ENCODE measurements around the gene CDK13. TPM values are rescaled to one million over a fixed set of nuclear protein-coding genes. Genes with fewer than 3 reads are reported as not detected.

CDK13 gene
- total RNA-seq, 1 experiment from 2014 or later = 52.2 TPM

GRCh38 chr7:40003597-40003996, 53.5 kb downstream of the CDK13 start:
- Histone ChIP-seq H3K56ac (ENCODE audit: insufficient read length, low read depth, low read length) (no peak overlapping the region), H4K91ac (ENCODE audit: insufficient read length, low read depth, low read length) (no peak overlapping the region), H3T11ph (ENCODE audit: low read length) (no peak overlapping the region), H3K79me1 (ENCODE audit: insufficient read depth, low read depth, low read length, poor library complexity, severe bottlenecking) (no peaks in the 10 kb centered on the region), H4K8ac (replicated peaks; ENCODE audit: insufficient read length, low read depth, low read length) (no peak overlapping the region), H3K9ac (ENCODE audit: extremely low read depth, insufficient read length, low read length) (no peak overlapping the region), H2BK20ac (ENCODE audit: low read depth, low read length, poor library complexity, severe bottlenecking) (no peak overlapping the region), H3K27me3 (ENCODE audit: insufficient read depth, low read length) (no peaks in the 10 kb centered on the region), H3K4ac (ENCODE audit: low read depth, low read length) (no peak overlapping the region), H3K4me2 (ENCODE audit: insufficient read depth, insufficient read length, low read length) (no peak overlapping the region), H2AK5ac (ENCODE audit: insufficient read length, low read length) (no peak overlapping the region), H4K5ac (ENCODE audit: insufficient read length, low read depth, low read length) (no peak overlapping the region), H2BK120ac (ENCODE audit: low read depth, low read length, poor library complexity, severe bottlenecking) (no peak overlapping the region), H2BK5ac (ENCODE audit: insufficient read length, low read length) (no peak overlapping the region), H3K23ac (ENCODE audit: insufficient read length, low read depth, low read length) (no peak overlapping the region), H3K4me1 (ENCODE audit: insufficient read depth, low read length) (peaks cover 2% of the 10 kb centered on the region; the same call in 1 of the 2 replicates), H4K20me1 (ENCODE audit: control insufficient read depth, insufficient read depth, insufficient read length) (no peaks in the 10 kb centered on the region), H2BK15ac (ENCODE audit: low read depth, low read length) (no peak overlapping the region), H3K14ac (ENCODE audit: insufficient read depth, low read length) (no peak overlapping the region), H3K23me2 (ENCODE audit: insufficient read length, low read depth, low read length, poor library complexity, severe bottlenecking) (no peaks in the 10 kb centered on the region), H2BK12ac (ENCODE audit: insufficient read length, low read depth, low read length) (no peak overlapping the region), H3K18ac (ENCODE audit: insufficient read length, low read depth, low read length) (no peak overlapping the region), H2AFZ (ENCODE audit: low read length) (no peak overlapping the region), H3K9me3 (ENCODE audit: control insufficient read depth, low read depth, low read length) (no peaks in the 10 kb centered on the region), H3K27ac (ENCODE audit: insufficient read length, low read depth, low read length) (no peak overlapping the region), H3K79me2 (ENCODE audit: insufficient read depth, low read length) (no peaks in the 10 kb centered on the region)
- no peak for TF ChIP-seq CTCF (conservative IDR thresholded peaks at IDR 0.05)
- no CpG with 5 or more reads among the region's 4 CpGs for WGBS (ENCODE audit: extremely low coverage, insufficient read length, low lambda C conversion rate)
- no peak overlapping the region for H3K4me3 Mint-ChIP-seq
- no peak for DNase-seq
- peak overlapping the region in 1 of 3 experiments; percentile 54; a peak in 2 of 7 replicates for H3K27ac Mint-ChIP-seq
- peaks cover 12 to 21% of the 10 kb centered on the region in 2 experiments for H3K4me1 Mint-ChIP-seq
- no peaks in the 10 kb centered on the region for H3K9me3 Mint-ChIP-seq
- H3K36me3 Mint-ChIP-seq (ENCODE audit: insufficient read depth in 1 of 3, low read depth in 3 of 3) = peaks cover 0 to 22% (median 4%) of the 10 kb centered on the region in 3 experiments; a peak in 5 of 7 replicates
- H3K27me3 Mint-ChIP-seq (ENCODE audit: low read depth) = no peaks in the 10 kb centered on the region
